K562 (cell line): ENCODE measurements around the gene NFS1. TPM values are rescaled to one million over a fixed set of nuclear protein-coding genes. Genes with fewer than 3 reads are reported as not detected.

Experiments used
- CSDE1 ChIP-seq, 2 experiments: fragments of 450-650 bp; IDR thresholded peaks; 2 replicates each; pipeline ENCODE4 v1.6.1; 2016; ENCODE audit warnings: mild to moderate bottlenecking in 1 of 2
- FOXP4 ChIP-seq: sonication (generic); formaldehyde crosslinking; IDR thresholded peaks from 2 replicates; pipeline ENCODE4 v1.8.0; 2022; ENCODE audit warnings: mild to moderate bottlenecking, missing genetic modification reagents, borderline replicate concordance
- MED1 ChIP-seq: sonication (generic); formaldehyde crosslinking; IDR thresholded peaks from 2 replicates; pipeline ENCODE4 v1.8.1; 2023; ENCODE audit warnings: missing genetic modification reagents, borderline replicate concordance
- MNT ChIP-seq, 2 experiments: fragments of 450-650 bp; conservative IDR thresholded peaks; 2 replicates each; pipeline ENCODE4 v1.6.1; 2017; ENCODE audit warnings: mild to moderate bottlenecking in 2 of 2, moderate library complexity in 2 of 2
- NR2C2 ChIP-seq, 2 experiments: fragments of 200-800 bp in 1 of 2; sonication (Bioruptor generic) in 1 of 2; sonication (generic) in 1 of 2; formaldehyde crosslinking in 1 of 2; IDR thresholded peaks; 2 replicates each; pipeline versions ENCODE4 v1.6.1 to v1.8.0; 2016 to 2022; ENCODE audit warnings: mild to moderate bottlenecking in 1 of 2, missing compliant biosample characterization in 1 of 2, missing genetic modification characterization in 1 of 2, missing genetic modification reagents in 1 of 2
- PCBP2 ChIP-seq: fragments of 200-400 bp; formaldehyde crosslinking; IDR thresholded peaks from 2 replicates; pipeline ENCODE4 v1.6.1; 2018; ENCODE audit warnings: low read length, low read depth, mild to moderate bottlenecking, moderate library complexity; ENCODE audit not compliant: poor library complexity, severe bottlenecking
- POLR2G ChIP-seq: fragments of 200-400 bp; formaldehyde crosslinking; IDR thresholded peaks from 2 replicates; pipeline ENCODE4 v1.6.1; 2017; ENCODE audit warnings: low read depth, mild to moderate bottlenecking, antibody characterized with exemption, low read length, moderate library complexity
- PREB ChIP-seq: sonication (generic); formaldehyde crosslinking; IDR thresholded peaks from 2 replicates; pipeline ENCODE4 v1.8.1; 2023; ENCODE audit warnings: mild to moderate bottlenecking, missing genetic modification reagents
- PTBP1 ChIP-seq: fragments of 200-400 bp; formaldehyde crosslinking; IDR thresholded peaks from 2 replicates; pipeline ENCODE4 v1.6.1; 2017; ENCODE audit warnings: low read depth, low read length
- RREB1 ChIP-seq: fragments of 250-450 bp; sonication (Bioruptor Pico); IDR thresholded peaks from 2 replicates; pipeline ENCODE4 v1.4.0; 2020
- TRIM28 ChIP-seq: fragments of 450-650 bp; IDR thresholded peaks from 2 replicates; pipeline ENCODE4 v1.6.1; 2017
- XRCC4 ChIP-seq: IDR thresholded peaks from one replicate; pipeline ENCODE4 v1.6.1; 2011; ENCODE audit not compliant: insufficient read depth, insufficient read length; ENCODE audit errors: extremely low read depth
- YY1 ChIP-seq, 3 experiments: IDR thresholded peaks; 2 replicates each; pipeline ENCODE4 v1.6.1; 2011; ENCODE audit warnings: low read length in 2 of 3, mild to moderate bottlenecking in 2 of 3, moderate library complexity in 2 of 3, borderline replicate concordance in 1 of 3, control low read depth in 1 of 3, low read depth in 1 of 3; ENCODE audit not compliant: insufficient read depth in 3 of 3, insufficient replicate concordance in 2 of 3, control insufficient read depth in 1 of 3, insufficient read length in 1 of 3; ENCODE audit errors: extremely low read depth in 1 of 3
- ZEB2 ChIP-seq: fragments of 450-650 bp; IDR thresholded peaks from 2 replicates; pipeline ENCODE4 v1.6.1; 2016
- polyA plus RNA-seq, 8 experiments: library from polyadenylated mRNA; depleted of rRNA in 4 of 8; stranded (reverse) in 5 of 8; unstranded in 3 of 8; fragments of >200 nt; fragmentation: Nextera tagmentation in 2 of 8; fragmentation: Illumina TruSeq in 1 of 8; extraction: Ambion mirVana in 2 of 8; extraction: Trizol in 1 of 8; gene quantifications; 2 replicates each; pipeline versions ENCODE4 v1.2.1 to v1.2.3, GENCODE V29; 2011 to 2014; ENCODE audit warnings: inconsistent platforms in 1 of 8, missing spikeins in 1 of 8
- total RNA-seq, 7 experiments: library from RNA; depleted of rRNA in 6 of 7; stranded (reverse); fragments of >200 nt in 6 of 7; fragmentation: Illumina TruSeq in 2 of 7; extraction: Trizol in 2 of 7; gene quantifications; 2 replicates each; pipeline versions ENCODE4 v1.2.1 to v1.2.3, GENCODE V29; 2011 to 2021; ENCODE audit warnings: low replicate concordance in 1 of 7

NFS1 gene
- total and polyA plus RNA-seq, 9 of the 15 experiments (the other 6 are each of a cell fraction or from before 2014, with no cell fraction given) = 11.5 to 84.8 (median 47.1) TPM

- TF ChIP-seq MED1 (no peak), MNT (conservative IDR thresholded peaks at IDR 0.05) (peak; percentile 64 to 82; a peak in 3 of 4 replicates), XRCC4 (no peak), NR2C2 (CRISPR knock-in tag; IDR thresholded peaks at IDR 0.05) (peak; percentile 32), NR2C2 (tag; IDR thresholded peaks at IDR 0.05) (peak; percentile 77), PREB (no peak), CSDE1 (IDR thresholded peaks at IDR 0.05) (no peak), ZEB2 (no peak), RREB1 (CRISPR knock-in tag) (peak; percentile 6; the same call in 1 of the 2 replicates), PTBP1 (no peak), POLR2G (peak; percentile 100), TRIM28 (no peak), PCBP2 (peak; percentile 71), FOXP4 (CRISPR knock-in tag) (peak; percentile 66; the same call in 1 of the 2 replicates), YY1 (IDR thresholded peaks at IDR 0.05; ENCODE audit: borderline replicate concordance in 1 of 3, control insufficient read depth in 1 of 3, extremely low read depth in 1 of 3, insufficient read depth in 3 of 3, insufficient read length in 1 of 3, insufficient replicate concordance in 2 of 3, low read depth in 1 of 3, low read length in 2 of 3) (peak; percentile 89 to 99 (median 98))
Observed at GRCh38 chr20:35664466-35665206, 34.5 kb downstream of the NFS1 start, which contains the start of the genes CPNE1 and RBM12 (continued).
